KMS-11 (cell line): ENCODE measurements around the gene AIP.

ENCODE experiments used
- H2AFZ ChIP-seq: fragments of 200-600 bp; sonication (generic); 2 replicates; pipeline ENCODE4 v1.6.1; 2016; ENCODE audit warnings: antibody characterized with exemption, mixed run types, low read depth
- H3K27ac ChIP-seq: fragments of 200-600 bp; sonication (generic); 2 replicates; pipeline ENCODE4 v1.6.1; 2016; ENCODE audit warnings: mild to moderate bottlenecking, mixed run types
- H3K27me3 ChIP-seq: fragments of 200-600 bp; sonication (generic); 2 replicates; pipeline ENCODE4 v1.6.1; 2017; ENCODE audit warnings: mild to moderate bottlenecking, low read depth, mixed run types, moderate library complexity; ENCODE audit not compliant: insufficient read depth
- H3K36me3 ChIP-seq: fragments of 200-600 bp; sonication (generic); 2 replicates; pipeline ENCODE4 v1.6.1; 2017; ENCODE audit warnings: mild to moderate bottlenecking, mixed run types; ENCODE audit not compliant: insufficient read depth
- H3K4me1 ChIP-seq: fragments of 200-600 bp; sonication (generic); 2 replicates; pipeline ENCODE4 v1.6.1; 2016; ENCODE audit warnings: mild to moderate bottlenecking, low read depth, mixed run types; ENCODE audit not compliant: poor library complexity, severe bottlenecking
- H3K4me2 ChIP-seq: fragments of 200-600 bp; sonication (generic); 2 replicates; pipeline ENCODE4 v1.7.0; 2016; ENCODE audit warnings: mild to moderate bottlenecking, mixed run types
- H3K4me3 ChIP-seq: fragments of 200-600 bp; sonication (generic); IDR thresholded peaks from 2 replicates; pipeline ENCODE4 v1.6.1; 2017; ENCODE audit warnings: low read depth, low read length, mixed read lengths; ENCODE audit not compliant: insufficient read depth
- H3K79me2 ChIP-seq: fragments of 200-600 bp; sonication (generic); 2 replicates; pipeline ENCODE4 v1.6.1; 2016; ENCODE audit warnings: low read depth, mixed run types; ENCODE audit not compliant: insufficient read depth
- H3K9ac ChIP-seq: fragments of 200-600 bp; sonication (generic); 2 replicates; pipeline ENCODE4 v1.6.1; 2016; ENCODE audit warnings: mild to moderate bottlenecking, mixed run types
- H4K20me1 ChIP-seq: fragments of 200-600 bp; sonication (generic); 2 replicates; pipeline ENCODE4 v1.6.1; 2016; ENCODE audit warnings: mild to moderate bottlenecking, mixed run types; ENCODE audit not compliant: insufficient read depth
- TF ChIP-seq, protein P1 (sequence below): fragments of 200-600 bp; sonication (generic); conservative IDR thresholded peaks from 2 replicates; pipeline ENCODE4 v1.6.1; 2017; ENCODE audit warnings: low read depth, mild to moderate bottlenecking, antibody characterized with exemption, low read length, moderate library complexity, mixed read lengths

Gene AIP

DNA sequence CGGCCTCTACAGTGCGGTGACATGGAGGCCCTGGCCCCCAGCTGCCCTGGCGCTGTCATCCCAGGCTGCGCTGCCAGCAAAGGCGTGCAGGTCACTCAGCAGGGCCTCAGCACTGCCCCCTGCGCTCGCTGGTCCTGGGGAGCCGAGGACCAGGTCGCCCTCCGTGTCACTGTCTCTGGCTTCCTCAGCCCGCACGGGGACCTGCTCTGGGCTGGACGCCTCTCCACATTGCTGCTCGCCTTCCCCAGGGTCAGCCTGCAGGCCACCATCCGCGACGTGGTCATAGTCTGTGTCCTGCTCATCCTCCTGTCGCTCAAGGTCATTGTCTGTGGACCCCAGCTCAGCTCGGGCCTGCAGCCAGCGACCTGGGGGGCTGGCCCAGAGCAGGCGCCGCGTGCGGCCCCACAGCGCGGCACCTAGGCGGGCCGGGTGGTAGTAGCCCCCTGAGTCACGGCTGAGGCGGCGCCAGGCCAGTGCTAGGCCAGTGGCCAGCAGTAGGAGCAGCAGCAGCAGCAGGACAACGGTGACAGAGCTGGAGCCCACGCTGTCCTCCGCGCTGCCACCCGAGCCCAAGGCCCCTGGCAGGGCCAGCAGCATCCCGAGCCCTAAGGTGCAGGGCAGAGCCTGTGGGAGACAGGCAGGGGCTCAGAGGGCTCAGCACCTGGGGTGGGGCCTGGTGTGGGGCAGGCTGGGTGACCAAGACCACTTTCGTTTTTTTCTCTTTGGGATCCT lies 46.9 kb upstream of the AIP start:
- Histone ChIP-seq H3K79me2 (no peaks in the 10 kb centered on the region), H3K4me1 (no peaks in the 10 kb centered on the region), H3K4me2 (no peak overlapping the region), H3K36me3 (no peaks in the 10 kb centered on the region), H3K4me3 (no peak overlapping the region), H3K27ac (no peak overlapping the region), H3K27me3 (no peaks in the 10 kb centered on the region), H4K20me1 (no peaks in the 10 kb centered on the region), H3K9ac (no peak overlapping the region), H2AFZ (no peak overlapping the region)
- TF ChIP-seq, protein P1, sequence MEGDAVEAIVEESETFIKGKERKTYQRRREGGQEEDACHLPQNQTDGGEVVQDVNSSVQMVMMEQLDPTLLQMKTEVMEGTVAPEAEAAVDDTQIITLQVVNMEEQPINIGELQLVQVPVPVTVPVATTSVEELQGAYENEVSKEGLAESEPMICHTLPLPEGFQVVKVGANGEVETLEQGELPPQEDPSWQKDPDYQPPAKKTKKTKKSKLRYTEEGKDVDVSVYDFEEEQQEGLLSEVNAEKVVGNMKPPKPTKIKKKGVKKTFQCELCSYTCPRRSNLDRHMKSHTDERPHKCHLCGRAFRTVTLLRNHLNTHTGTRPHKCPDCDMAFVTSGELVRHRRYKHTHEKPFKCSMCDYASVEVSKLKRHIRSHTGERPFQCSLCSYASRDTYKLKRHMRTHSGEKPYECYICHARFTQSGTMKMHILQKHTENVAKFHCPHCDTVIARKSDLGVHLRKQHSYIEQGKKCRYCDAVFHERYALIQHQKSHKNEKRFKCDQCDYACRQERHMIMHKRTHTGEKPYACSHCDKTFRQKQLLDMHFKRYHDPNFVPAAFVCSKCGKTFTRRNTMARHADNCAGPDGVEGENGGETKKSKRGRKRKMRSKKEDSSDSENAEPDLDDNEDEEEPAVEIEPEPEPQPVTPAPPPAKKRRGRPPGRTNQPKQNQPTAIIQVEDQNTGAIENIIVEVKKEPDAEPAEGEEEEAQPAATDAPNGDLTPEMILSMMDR: no peak

DNA sequence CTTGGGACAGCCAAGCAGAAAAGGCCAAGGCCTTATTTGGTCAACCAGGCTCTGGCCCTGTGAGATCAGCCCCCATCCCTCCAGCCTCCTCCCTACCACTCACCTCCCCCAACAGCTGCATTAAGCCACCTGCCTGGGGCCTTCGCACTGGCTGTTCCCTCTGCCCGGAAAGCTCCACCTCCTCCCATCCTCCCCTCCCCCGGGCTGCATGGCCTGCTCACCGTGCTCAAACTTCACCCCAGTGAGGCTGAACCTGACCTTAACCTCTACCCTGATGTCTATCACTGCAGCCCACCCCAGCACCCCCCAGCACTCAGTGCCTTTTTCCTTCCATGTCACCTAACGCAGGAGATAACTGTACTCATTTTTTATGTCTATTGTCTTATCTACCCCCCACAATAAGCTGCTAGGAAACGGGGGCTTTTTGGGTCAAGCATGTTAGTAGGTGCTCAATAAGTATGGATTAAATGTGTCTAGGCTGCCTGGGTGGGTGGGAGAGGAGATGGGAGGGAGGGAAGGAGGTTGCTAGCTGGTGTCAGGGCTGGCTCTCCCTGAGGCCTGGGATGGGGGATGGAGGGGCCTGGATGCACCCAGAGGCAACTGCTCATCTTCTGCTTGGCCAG lies 46.3 kb upstream of the AIP start:
- Histone ChIP-seq H3K36me3 (no peaks in the 10 kb centered on the region), H3K4me1 (no peaks in the 10 kb centered on the region), H4K20me1 (no peaks in the 10 kb centered on the region), H3K4me3 (no peak overlapping the region), H3K9ac (no peak overlapping the region), H3K79me2 (no peaks in the 10 kb centered on the region), H3K27ac (no peak overlapping the region), H3K27me3 (no peaks in the 10 kb centered on the region), H2AFZ (no peak overlapping the region), H3K4me2 (no peak overlapping the region)
- TF ChIP-seq, protein P1: no peak

DNA sequence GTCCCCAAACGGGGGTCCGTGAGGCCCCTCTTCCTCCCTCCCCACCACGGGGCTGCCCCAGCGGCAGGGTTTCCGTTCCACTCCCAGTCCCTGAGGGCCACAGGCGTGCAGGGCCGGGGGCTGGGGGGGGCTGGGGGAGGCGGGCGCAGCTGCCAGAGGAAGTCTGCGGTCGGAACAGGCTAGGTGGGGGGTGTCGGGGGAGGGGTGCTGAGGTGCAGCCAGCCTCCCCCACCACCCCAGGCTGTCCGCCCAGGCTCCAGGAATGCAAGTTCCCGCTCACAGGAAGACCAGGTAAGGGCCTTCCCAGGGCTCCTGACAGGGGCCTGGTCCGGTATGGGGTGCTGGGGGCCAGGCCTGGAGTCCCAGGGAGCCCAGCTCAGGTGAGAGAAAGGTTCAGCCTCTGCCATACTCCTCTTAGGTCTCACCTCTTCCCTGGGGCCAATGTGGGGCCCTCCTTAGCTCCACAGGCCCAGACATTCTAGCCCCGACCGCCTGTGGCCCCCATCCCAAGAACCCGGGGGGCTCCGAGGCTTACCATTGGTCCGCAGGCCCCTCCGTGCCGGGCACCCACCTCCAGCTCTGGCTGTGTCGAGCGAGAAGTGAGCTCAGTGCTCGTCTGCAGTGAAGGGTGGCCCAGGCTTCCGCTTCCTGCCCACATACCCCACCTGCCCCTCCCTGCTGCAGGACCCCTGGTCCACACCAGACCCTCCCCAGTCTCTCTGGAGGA lies 45.6 kb upstream of the AIP start, which contains the start of gene PTPRCAP:
Gene PTPRCAP, minus strand, starts transcription at position 601 of the 727 bp plus-strand sequence. Its CDS starts 63 bp downstream, at position 538.
- H3K27ac ChIP-seq: no peak within 1 kb of the TSS
- no peak within 1 kb of the TSS for H2AFZ ChIP-seq

DNA sequence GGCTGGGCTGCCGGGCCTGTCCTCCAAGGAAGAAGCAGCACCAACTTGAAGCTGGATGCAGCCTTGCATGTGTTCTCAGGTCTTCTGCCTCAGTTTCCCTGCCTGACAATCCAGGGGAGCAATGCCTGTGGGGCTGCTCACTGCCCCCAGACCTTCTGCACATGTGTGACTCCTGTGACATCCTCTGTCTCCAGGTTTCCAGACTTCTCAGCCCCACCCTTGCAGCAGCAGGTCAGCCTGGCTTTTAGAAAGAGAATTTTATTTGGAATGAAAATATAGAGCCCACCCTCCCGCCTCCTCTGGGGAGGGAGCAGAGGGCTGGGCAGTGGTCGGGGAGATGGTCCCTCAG lies 45.0 kb upstream of the AIP start:
- no peak overlapping the region for H2AFZ ChIP-seq
- H3K79me2 ChIP-seq: no peaks in the 10 kb centered on the region
- no peaks in the 10 kb centered on the region for H3K4me1 ChIP-seq
- H3K4me2 ChIP-seq: no peak overlapping the region
- no peaks in the 10 kb centered on the region for H3K36me3 ChIP-seq
- H3K27ac ChIP-seq: no peak overlapping the region
- no peaks in the 10 kb centered on the region for H3K27me3 ChIP-seq
- TF ChIP-seq, protein P1: no peak
- H3K4me3 ChIP-seq: no peak overlapping the region
- no peak overlapping the region for H3K9ac ChIP-seq
- no peaks in the 10 kb centered on the region for H4K20me1 ChIP-seq

More for the DNA sequence above, 45.6 kb upstream of the AIP start, which contains the start of gene PTPRCAP:
- no peak within 1 kb of the TSS for H3K9ac ChIP-seq
- H3K4me1 ChIP-seq: no peaks in the 10 kb centered on the region
- H3K27me3 ChIP-seq: no peaks in the 10 kb centered on the region
- H3K36me3 ChIP-seq: no peaks in the 10 kb centered on the region
- H4K20me1 ChIP-seq: no peaks in the 10 kb centered on the region
- no peak within 1 kb of the TSS for H3K4me2 ChIP-seq
- H3K4me3 ChIP-seq: no peak within 1 kb of the TSS
- TF ChIP-seq, protein P1: no peak
- H3K79me2 ChIP-seq: no peaks in the 10 kb centered on the region
